Epithelial cell of prostate (primary cell): ENCODE results near the gene GPR160.
"Not testable (repeated sequence)": the region's sequence is repeated elsewhere in the genome, so short reads cannot be mapped to it uniquely, and the experiment has no call there.

Experiments used
- DNase-seq: peaks from one replicate; pipeline ENCODE4 v3.0.0-alpha.2; 2011; ENCODE audit warnings: low read depth, low spot score
- H3K27ac ChIP-seq: fragments of 450-650 bp; 2 replicates; pipeline ENCODE4 v1.5.1; 2017; ENCODE audit warnings: mild to moderate bottlenecking

GPR160 gene

DNA sequence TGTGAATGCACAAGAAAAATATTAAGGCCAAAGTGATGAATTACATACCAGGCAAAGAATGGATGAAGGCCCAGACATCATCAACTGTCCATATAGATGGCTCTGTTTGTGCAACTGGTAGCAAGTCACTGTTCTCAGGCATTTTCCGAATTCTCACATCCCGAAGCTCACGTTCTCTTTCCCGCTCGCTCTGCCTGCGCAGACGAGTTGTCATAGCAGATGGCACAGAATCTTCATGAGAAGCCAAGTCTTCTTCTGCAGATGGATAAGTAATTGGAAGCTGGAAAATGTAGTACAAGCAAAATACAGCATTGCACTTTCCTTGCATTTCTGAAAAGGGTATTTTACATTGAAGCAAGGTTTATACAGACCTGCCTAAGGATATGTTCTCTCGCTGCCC, 64.6 kb downstream of the GPR160 start:
- no peak for DNase-seq
- no peak overlapping the region for H3K27ac ChIP-seq

- H3K27ac ChIP-seq = no peak overlapping the region
- DNase-seq = no peak
Observed at GRCh38 chr3:170107941-170108340, 70.1 kb downstream of the GPR160 start.

DNA sequence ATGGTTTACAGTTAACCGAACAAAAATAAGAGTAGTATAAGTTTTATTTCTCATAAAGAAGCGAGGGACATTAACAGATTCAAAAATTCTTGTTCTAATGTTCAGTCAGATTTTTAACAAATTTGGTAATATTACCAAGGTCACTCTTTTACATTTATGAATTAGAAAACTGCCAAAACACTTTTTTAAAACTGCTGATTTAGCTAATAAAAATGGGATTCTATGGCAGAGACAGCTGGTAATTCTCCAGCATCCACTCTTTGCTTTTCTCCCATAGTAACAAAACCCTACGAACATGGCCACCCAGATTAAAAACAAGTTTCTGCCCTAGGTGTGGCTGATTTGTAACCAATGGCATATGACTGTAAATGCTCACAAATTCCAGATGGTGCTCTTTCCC, 71.2 kb downstream of the GPR160 start:
- DNase-seq = no peak
- no peak overlapping the region for H3K27ac ChIP-seq

DNA sequence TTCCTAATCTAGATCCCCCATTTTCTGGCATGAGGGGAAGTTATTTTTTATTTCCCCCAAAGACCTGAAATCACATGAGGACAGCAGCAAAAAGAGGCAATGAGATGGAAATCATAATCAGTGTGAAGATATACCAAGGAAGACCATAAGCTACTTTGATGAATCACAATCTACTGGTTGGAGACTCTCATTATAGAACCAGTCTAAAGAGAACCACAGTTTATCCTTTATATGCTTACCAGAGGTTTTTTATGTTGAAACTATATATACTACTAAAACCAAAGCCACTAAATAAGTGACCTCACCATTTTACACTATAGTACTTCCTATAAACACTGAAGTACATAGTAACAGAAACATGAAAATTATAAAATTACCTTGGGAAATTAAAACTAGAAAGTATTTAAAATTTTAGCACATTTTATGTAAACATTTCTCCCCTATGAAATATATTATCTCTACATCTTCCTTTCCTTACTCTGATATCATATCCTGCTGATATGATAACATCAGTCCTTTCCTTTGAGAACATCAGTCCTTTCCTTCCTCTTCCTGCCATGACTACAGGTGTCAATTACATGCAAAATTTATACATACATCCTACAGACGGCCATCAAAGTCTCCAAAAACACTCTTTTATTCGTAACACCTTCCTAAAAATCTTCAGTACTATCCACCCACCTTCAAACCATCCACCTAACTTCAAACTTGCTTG, 71.9 kb downstream of the GPR160 start:
- DNase-seq = no peak
- no peak overlapping the region for H3K27ac ChIP-seq

- H3K27ac ChIP-seq = no peak overlapping the region
- no peak for DNase-seq
Observed at GRCh38 chr3:170111147-170111771, 73.5 kb downstream of the GPR160 start.

- not testable (repeated sequence) for H3K27ac ChIP-seq
Observed at GRCh38 chr3:170114165-170114564, 76.4 kb downstream of the GPR160 start.

GRCh38 chr3:170117134-170117533, 79.3 kb downstream of the GPR160 start:
- no peak for DNase-seq
- H3K27ac ChIP-seq = no peak overlapping the region

More at GRCh38 chr3:170114165-170114564, 76.4 kb downstream of the GPR160 start:
- DNase-seq = not testable (repeated sequence)

- no peak for DNase-seq
- H3K27ac ChIP-seq = peak overlapping the region; percentile 39
Observed at GRCh38 chr3:170128259-170128976, 90.6 kb downstream of the GPR160 start.

DNA sequence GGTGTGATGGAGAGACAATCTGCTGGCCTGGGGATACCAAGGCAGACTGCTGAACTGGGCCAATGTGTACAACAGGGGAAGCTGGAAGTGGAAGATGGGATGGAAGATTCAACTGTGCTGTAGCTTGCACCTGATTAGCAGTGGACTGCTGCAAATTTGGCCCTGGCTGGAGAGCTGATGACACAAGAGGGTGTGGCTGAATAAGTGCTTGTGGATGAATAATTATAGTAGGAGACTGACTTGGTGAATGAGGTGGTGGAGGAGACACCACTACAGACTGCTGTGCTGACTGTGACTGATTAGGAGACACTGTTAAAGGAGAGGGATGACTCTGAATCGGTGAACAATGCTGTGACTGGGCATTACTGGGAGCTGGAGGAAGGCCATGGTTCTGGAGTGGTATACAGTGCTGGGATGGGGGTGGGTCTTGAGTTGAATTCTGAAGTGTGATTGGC, 91.2 kb downstream of the GPR160 start:
- peak; percentile 10 for DNase-seq
- H3K27ac ChIP-seq = peak overlapping the region; percentile 39

GRCh38 chr3:170130532-170130931, 92.7 kb downstream of the GPR160 start:
- peak overlapping the region; percentile 39 for H3K27ac ChIP-seq
- DNase-seq = no peak

DNA sequence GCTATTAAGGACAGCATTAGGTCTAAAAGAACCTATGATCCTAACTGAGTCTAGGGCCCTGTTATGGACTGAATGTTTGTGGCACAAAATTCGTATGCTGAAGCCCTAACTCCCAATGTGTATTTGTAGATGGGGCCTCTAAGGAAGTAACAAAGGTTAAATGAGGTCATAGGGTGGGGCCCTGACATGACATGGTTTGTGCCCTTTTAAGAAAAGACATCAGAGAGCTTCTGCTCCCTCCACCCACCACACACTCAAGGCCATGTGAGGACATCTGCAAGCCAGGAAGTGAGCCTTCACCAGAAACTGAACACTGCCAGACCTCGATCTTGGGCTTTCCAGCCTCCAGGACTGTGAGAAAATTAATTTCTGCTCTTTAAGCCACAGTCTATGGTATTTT, 94.5 kb downstream of the GPR160 start:
- DNase-seq = no peak
- H3K27ac ChIP-seq = no peak overlapping the region
